OCI-LY3 (cell line): ENCODE results near the gene PLXNB1.

Experiments used
- CTCF ChIP-seq: fragments of 200-600, 300-600 bp; sonication (generic); IDR thresholded peaks from 2 replicates; pipeline ENCODE4 v1.5.1; 2014; ENCODE audit warnings: antibody characterized with exemption, low read length, low read depth
- EZH2phosphoT487 ChIP-seq: fragments of 200-600 bp; shearing (Covaris generic); IDR thresholded peaks from 2 replicates; pipeline ENCODE4 v1.6.1; 2018; ENCODE audit warnings: antibody characterized with exemption, mixed run types, low read depth

- TF ChIP-seq CTCF: no peak
- TF ChIP-seq EZH2phosphoT487: no peak
Measured at GRCh38 chr3:48445277-48445882, 15.5 kb upstream of the PLXNB1 start.
